NCI-H446 (cell line): Measurements from ENCODE around the gene SMYD2.
A peak's percentile ranks its signal among the peaks of the same experiment; 100 is the strongest.

ENCODE experiments used
- DNase-seq, 2 experiments: peaks; one replicate each; lab custom pipeline; 2025; lab: John Stamatoyannopoulos, UW

SMYD2 gene

GRCh38 chr1:214329470-214330220 is 48.7 kb downstream of the SMYD2 start:
- no peak for DNase-seq

GRCh38 chr1:214330222-214330621 is 49.3 kb downstream of the SMYD2 start:
- no peak for DNase-seq

GRCh38 chr1:214330715-214331114 is 49.8 kb downstream of the SMYD2 start:
- no peak for DNase-seq

GRCh38 chr1:214331180-214331579 is 50.2 kb downstream of the SMYD2 start:
- DNase-seq, result no peak

- DNase-seq, result peak in 1 of 2 experiments; percentile 76
Observed at GRCh38 chr1:214331827-214332423, 51.0 kb downstream of the SMYD2 start.

- DNase-seq, result peak in 1 of 2 experiments; percentile 73
Observed at GRCh38 chr1:214332946-214333798, 52.2 kb downstream of the SMYD2 start.

- no peak for DNase-seq
Observed at GRCh38 chr1:214335567-214335966, 54.6 kb downstream of the SMYD2 start.

- DNase-seq, result no peak
Observed at GRCh38 chr1:214337015-214337414, 56.1 kb downstream of the SMYD2 start.

GRCh38 chr1:214337511-214337910 is 56.6 kb downstream of the SMYD2 start:
- no peak for DNase-seq

- no peak for DNase-seq
Observed at GRCh38 chr1:214338212-214338611, 57.3 kb downstream of the SMYD2 start.

GRCh38 chr1:214341459-214341858 is 60.5 kb downstream of the SMYD2 start:
- no peak for DNase-seq

GRCh38 chr1:214341932-214342331 is 61.0 kb downstream of the SMYD2 start:
- DNase-seq, result no peak

- no peak for DNase-seq
Observed at GRCh38 chr1:214342525-214342924, 61.6 kb downstream of the SMYD2 start.

GRCh38 chr1:214344897-214345296 is 63.9 kb downstream of the SMYD2 start:
- DNase-seq, result no peak

- no peak for DNase-seq
Observed at GRCh38 chr1:214349008-214349407, 68.0 kb downstream of the SMYD2 start.

- DNase-seq, result no peak
Observed at GRCh38 chr1:214349781-214350180, 68.8 kb downstream of the SMYD2 start.

GRCh38 chr1:214351551-214352277 is 70.8 kb downstream of the SMYD2 start:
- DNase-seq, result no peak

- DNase-seq, result no peak
Observed at GRCh38 chr1:214352838-214353237, 71.9 kb downstream of the SMYD2 start.

GRCh38 chr1:214354440-214355148 is 73.6 kb downstream of the SMYD2 start:
- peak in 1 of 2 experiments; percentile 11 for DNase-seq

GRCh38 chr1:214360116-214360515 is 79.2 kb downstream of the SMYD2 start:
- DNase-seq, result no peak

GRCh38 chr1:214360525-214361164 is 79.7 kb downstream of the SMYD2 start:
- no peak for DNase-seq
